Measurements from ENCODE around the gene GSDME.
"Not testable (repeated sequence)": the region's sequence is repeated elsewhere in the genome, so short reads cannot be mapped to it uniquely, and the experiment has no call there.

DNA sequence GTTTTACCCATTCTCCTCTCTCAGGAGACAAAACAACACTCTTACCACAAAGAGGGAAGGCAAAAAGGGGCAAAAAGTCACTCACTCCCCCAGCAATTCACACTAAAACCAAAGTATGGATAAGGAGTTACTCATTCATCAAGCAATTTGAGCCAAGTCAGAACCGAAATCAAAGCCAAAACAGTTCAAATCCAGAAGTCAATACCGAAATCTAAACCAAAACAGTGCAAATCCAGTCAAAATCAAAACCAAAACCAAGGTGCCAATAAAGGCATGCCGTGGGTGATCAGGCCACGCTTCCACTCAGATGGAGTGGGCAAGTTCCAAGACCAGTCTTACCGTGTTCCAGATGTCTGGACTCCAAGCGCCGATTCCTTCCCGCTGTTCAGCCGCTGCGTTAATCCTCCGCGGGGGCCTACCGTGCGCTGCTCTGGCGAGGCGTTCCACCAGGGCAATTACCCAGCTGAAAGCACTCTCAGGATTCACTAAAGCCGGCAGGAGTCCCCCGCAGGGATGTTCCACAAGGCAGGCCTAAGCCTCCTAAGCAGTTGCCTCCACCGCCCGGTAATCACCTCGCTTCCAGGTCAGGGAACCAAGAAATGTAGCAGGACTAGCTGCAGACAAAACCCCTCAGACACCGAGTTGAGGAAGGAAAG, 37.6 kb upstream of the GSDME start:
- TF ChIP-seq, protein P1, sequence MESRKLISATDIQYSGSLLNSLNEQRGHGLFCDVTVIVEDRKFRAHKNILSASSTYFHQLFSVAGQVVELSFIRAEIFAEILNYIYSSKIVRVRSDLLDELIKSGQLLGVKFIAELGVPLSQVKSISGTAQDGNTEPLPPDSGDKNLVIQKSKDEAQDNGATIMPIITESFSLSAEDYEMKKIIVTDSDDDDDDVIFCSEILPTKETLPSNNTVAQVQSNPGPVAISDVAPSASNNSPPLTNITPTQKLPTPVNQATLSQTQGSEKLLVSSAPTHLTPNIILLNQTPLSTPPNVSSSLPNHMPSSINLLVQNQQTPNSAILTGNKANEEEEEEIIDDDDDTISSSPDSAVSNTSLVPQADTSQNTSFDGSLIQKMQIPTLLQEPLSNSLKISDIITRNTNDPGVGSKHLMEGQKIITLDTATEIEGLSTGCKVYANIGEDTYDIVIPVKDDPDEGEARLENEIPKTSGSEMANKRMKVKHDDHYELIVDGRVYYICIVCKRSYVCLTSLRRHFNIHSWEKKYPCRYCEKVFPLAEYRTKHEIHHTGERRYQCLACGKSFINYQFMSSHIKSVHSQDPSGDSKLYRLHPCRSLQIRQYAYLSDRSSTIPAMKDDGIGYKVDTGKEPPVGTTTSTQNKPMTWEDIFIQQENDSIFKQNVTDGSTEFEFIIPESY (IDR thresholded peaks at IDR 0.05; ENCODE audit: borderline replicate concordance, low read depth): not testable (repeated sequence)
- TF ChIP-seq POLR2AphosphoS5 (IDR thresholded peaks at IDR 0.05; ENCODE audit: low read depth, low read length); SMC3 (IDR thresholded peaks at IDR 0.05; ENCODE audit: low read depth, low read length); TAF1 (IDR thresholded peaks at IDR 0.05; ENCODE audit: borderline replicate concordance, low read depth, low read length): not testable (repeated sequence)
